OCI-LY7 (cell line): Measurements from ENCODE around the gene TMEM176A. TPM values are rescaled to one million over a fixed set of nuclear protein-coding genes. Genes with fewer than 3 reads are reported as not detected.

Experiments
- BruUV-seq: library from RNA; stranded (reverse); fragments of 400-500 nt; replicated peaks from 2 replicates; lab custom pipeline; 2021; lab: Mats Ljungman, UMichigan
- CTCF ChIA-PET: fragments of 300-600 bp; sonication (Branson Sonifier 250); formaldehyde crosslinking; loops from one replicate; lab custom pipeline; 2022; ENCODE audit warnings: antibody characterized with exemption; ENCODE audit not compliant: unreplicated experiment; lab: Charles Lee
- POLR2A ChIA-PET: fragments of 300-600 bp; sonication (Branson Sonifier 250); formaldehyde crosslinking; loops from one replicate; lab custom pipeline; 2022; ENCODE audit warnings: antibody characterized with exemption; lab: Charles Lee
- DNase-seq: peaks from one replicate; pipeline ENCODE4 v3.0.0-alpha.2; 2015; ENCODE audit warnings: low spot score
- H2AFZ ChIP-seq: fragments of 200-600 bp; sonication (generic), shearing (Covaris generic); 2 replicates; pipeline ENCODE4 v1.6.1; 2014; ENCODE audit warnings: mild to moderate bottlenecking, antibody characterized with exemption, low read length, moderate library complexity
- H3K27ac ChIP-seq: fragments of 200-600 bp; sonication (generic); 2 replicates; pipeline ENCODE4 v1.5.1; 2014; ENCODE audit warnings: mixed run types, low read depth, mild to moderate bottlenecking, moderate library complexity, low read length, inconsistent platforms; ENCODE audit not compliant: poor library complexity, severe bottlenecking
- H3K36me3 ChIP-seq: fragments of 200-600 bp; sonication (generic); 2 replicates; pipeline ENCODE4 v1.6.1; 2014; ENCODE audit warnings: mild to moderate bottlenecking, antibody characterized with exemption, low read length, moderate library complexity, mixed read lengths; ENCODE audit not compliant: insufficient read depth
- H3K4me1 ChIP-seq: fragments of 200-600 bp; sonication (generic); 2 replicates; pipeline ENCODE4 v1.5.1; 2014; ENCODE audit warnings: mild to moderate bottlenecking, low read length; ENCODE audit not compliant: insufficient read depth, poor library complexity, severe bottlenecking
- H3K4me2 ChIP-seq: fragments of 200-600 bp; sonication (generic); 2 replicates; pipeline ENCODE4 v1.6.1; 2014; ENCODE audit warnings: mild to moderate bottlenecking, low read length
- H3K4me3 ChIP-seq: fragments of 200-600 bp; sonication (generic); 2 replicates; pipeline ENCODE4 v1.5.1; 2014; ENCODE audit warnings: mild to moderate bottlenecking, low read depth, low read length; ENCODE audit not compliant: poor library complexity, severe bottlenecking
- H3K79me2 ChIP-seq: fragments of 200-600 bp; sonication (generic); 2 replicates; pipeline ENCODE4 v1.6.1; 2016; ENCODE audit warnings: low read depth, mild to moderate bottlenecking, low read length, moderate library complexity, mixed read lengths; ENCODE audit not compliant: insufficient read depth
- H3K9me2 ChIP-seq: fragments of 200-600 bp; sonication (generic); 2 replicates; pipeline ENCODE4 v1.6.1; 2016; ENCODE audit warnings: mild to moderate bottlenecking, low read length, mixed read lengths; ENCODE audit not compliant: insufficient read depth
- H3K9me3 ChIP-seq: fragments of 200-600 bp; sonication (generic); 2 replicates; pipeline ENCODE4 v1.6.1; 2014; ENCODE audit warnings: mild to moderate bottlenecking, mixed run types, low read length, mixed read lengths
- H4K20me1 ChIP-seq: fragments of 200-600 bp; sonication (generic); 2 replicates; pipeline ENCODE4 v1.6.1; 2014; ENCODE audit warnings: mild to moderate bottlenecking, antibody characterized with exemption, low read length, moderate library complexity, mixed read lengths; ENCODE audit not compliant: insufficient read depth
- CTCF ChIP-seq: fragments of 200-600 bp; sonication (generic); conservative IDR thresholded peaks from 2 replicates; pipeline ENCODE4 v1.5.1; 2014; ENCODE audit warnings: mild to moderate bottlenecking, antibody characterized with exemption, low read length, moderate library complexity, mixed read lengths
- EZH2phosphoT487 ChIP-seq: fragments of 200-600 bp; sonication (generic); IDR thresholded peaks from 2 replicates; pipeline ENCODE4 v1.6.1; 2018; ENCODE audit warnings: low read depth, borderline replicate concordance, mild to moderate bottlenecking, mixed run types, antibody characterized with exemption, low read length, moderate library complexity, mixed read lengths
- intact Hi-C: fragments of 100-400 bp; cut with micrococcal nuclease; formaldehyde crosslinking; loops from one replicate; pipeline ENCODE4 v1.10.0; 2022; ENCODE audit not compliant: unreplicated experiment
- total RNA-seq, 2 experiments: library from RNA; depleted of rRNA in 1 of 2; stranded (reverse); fragments of >200 nt in 1 of 2; shearing (Covaris generic) in 1 of 2; gene quantifications; 2 replicates each; pipeline ENCODE4 v1.2.3, GENCODE V29; 2014 to 2022

TMEM176A gene
- total RNA-seq, 2 experiments from 2014 or later = not detected

- Histone ChIP-seq H4K20me1 (no peaks in the 10 kb centered on the region), H3K36me3 (no peaks in the 10 kb centered on the region), H3K4me3 (no peak overlapping the region), H3K79me2 (no peaks in the 10 kb centered on the region), H2AFZ (no peak overlapping the region), H3K4me2 (no peak overlapping the region), H3K27ac (no peak overlapping the region), H3K9me2 (no peaks in the 10 kb centered on the region), H3K9me3 (no peaks in the 10 kb centered on the region), H3K4me1 (no peaks in the 10 kb centered on the region)
- intact Hi-C loops = no loop called here
- TF ChIP-seq CTCF (no peak), EZH2phosphoT487 (no peak)
- ChIA-PET CTCF (no interaction called here), POLR2A (no interaction called here)
- DNase-seq = no peak
- BruUV-seq = no TSS peak
Measured at GRCh38 chr7:150790416-150791075, 10.0 kb upstream of the TMEM176A start.

- no peak overlapping the region for H2AFZ ChIP-seq
- H3K4me3 ChIP-seq = no peak overlapping the region
- no peaks in the 10 kb centered on the region for H3K9me2 ChIP-seq
- no peak for DNase-seq
- BruUV-seq = no TSS peak
- no peaks in the 10 kb centered on the region for H3K79me2 ChIP-seq
- intact Hi-C loops = no loop called here
- no peaks in the 10 kb centered on the region for H3K36me3 ChIP-seq
- CTCF ChIA-PET = no interaction called here
- POLR2A ChIA-PET = no interaction called here
- H3K27ac ChIP-seq = no peak overlapping the region
- H3K9me3 ChIP-seq = no peaks in the 10 kb centered on the region
- TF ChIP-seq CTCF (no peak), EZH2phosphoT487 (no peak)
- H3K4me1 ChIP-seq = no peaks in the 10 kb centered on the region
- H4K20me1 ChIP-seq = no peaks in the 10 kb centered on the region
- no peak overlapping the region for H3K4me2 ChIP-seq
Measured at GRCh38 chr7:150791304-150791703, 9.3 kb upstream of the TMEM176A start.

GRCh38 chr7:150791746-150792452, 8.7 kb upstream of the TMEM176A start:
- TF ChIP-seq EZH2phosphoT487 (no peak), CTCF (no peak)
- POLR2A ChIA-PET = no interaction called here
- Histone ChIP-seq H3K36me3 (no peaks in the 10 kb centered on the region), H3K4me2 (no peak overlapping the region), H4K20me1 (no peaks in the 10 kb centered on the region), H2AFZ (no peak overlapping the region), H3K4me3 (no peak overlapping the region), H3K4me1 (no peaks in the 10 kb centered on the region), H3K79me2 (no peaks in the 10 kb centered on the region), H3K9me3 (no peaks in the 10 kb centered on the region), H3K27ac (no peak overlapping the region), H3K9me2 (no peaks in the 10 kb centered on the region)
- BruUV-seq = no TSS peak
- CTCF ChIA-PET = no interaction called here
- DNase-seq = no peak
- intact Hi-C loops = no loop called here
